Heart left ventricle (tissue), 16 donors: ENCODE data around the gene BDNF. TPM values are rescaled to one million over a fixed set of nuclear protein-coding genes. Genes with fewer than 3 reads are reported as not detected.

Source experiments
- ATAC-seq, 4 donors: fragments of 200-7000 bp; cut with Tn5 transposase; one replicate each; pipeline ENCODE4 v1.9.1; 2020 to 2022; ENCODE audit warnings: moderate library complexity in 4 of 4, mild to moderate bottlenecking in 3 of 4, moderate number of reproducible peaks in 1 of 4
- DNase-seq, 5 donors: peaks; one replicate each; pipeline ENCODE4 v3.0.0-alpha.2; 2020
- H3K27ac ChIP-seq, 12 donors: fragments of 200-600 bp; sonication (generic) in 4 of 12; one replicate each; pipeline versions ENCODE4 v1.5.0 to v1.8.0; 2016 to 2022; ENCODE audit warnings: mild to moderate bottlenecking in 2 of 12
- H3K27me3 ChIP-seq, 9 donors: fragments of 200-600 bp; sonication (generic) in 2 of 9; one replicate each; pipeline versions ENCODE4 v1.5.1 to v1.8.0; 2016 to 2022; ENCODE audit warnings: mild to moderate bottlenecking in 3 of 9
- H3K36me3 ChIP-seq, 9 donors: fragments of 200-600 bp; sonication (generic) in 2 of 9; one replicate each; pipeline versions ENCODE4 v1.5.0 to v1.8.0; 2018 to 2022; ENCODE audit warnings: mild to moderate bottlenecking in 2 of 9
- H3K4me1 ChIP-seq, 12 donors: fragments of 200-600 bp; sonication (generic) in 4 of 12; one replicate each; pipeline versions ENCODE4 v1.5.0 to v1.8.0; 2016 to 2022; ENCODE audit warnings: mild to moderate bottlenecking in 3 of 12
- H3K4me3 ChIP-seq, 12 donors: fragments of 200-600 bp; sonication (generic) in 4 of 12; one replicate each; pipeline versions ENCODE4 v1.5.0 to v1.8.0; 2017 to 2022; ENCODE audit warnings: mild to moderate bottlenecking in 9 of 12, moderate library complexity in 4 of 12
- H3K9me3 ChIP-seq, 12 donors: fragments of 200-600 bp; sonication (generic) in 4 of 12; one replicate each; pipeline versions ENCODE4 v1.5.0 to v1.8.0; 2016 to 2022; ENCODE audit warnings: mild to moderate bottlenecking in 1 of 12
- POLR2A ChIP-seq, 2 donors: fragments of 450-650 bp; IDR thresholded peaks; one replicate each; pipeline ENCODE4 v1.6.1; 2017; ENCODE audit warnings: antibody characterized with exemption in 2 of 2, mild to moderate bottlenecking in 2 of 2, moderate library complexity in 2 of 2
- WGBS, 4 donors: extraction: QIAGEN DNeasy Blood & Tissue Kit in 2 of 4; methylation state at CpG; one replicate each; pipeline versions ENCODE4 v1.1.5 to v1.1.7; 2013 to 2018; 5-methylcytosine and 5-hydroxymethylcytosine counted together
- intact Hi-C, 10 donors: fragments of 100-400 bp; cut with DNase I; formaldehyde crosslinking; loops; one replicate each; pipeline versions ENCODE4 v1.11.1 to v1.14.2; 2022
- polyA plus RNA-seq, 2 donors: library from polyadenylated mRNA; stranded (reverse); fragments of 200-250 nt; gene quantifications; one replicate each; pipeline ENCODE4 v1.2.3, GENCODE V29; 2013
- total RNA-seq, 9 donors: library from RNA; depleted of rRNA in 2 of 9; stranded (reverse); fragments of >200 nt in 2 of 9; fragmentation: NEBNext Ultra II Directional in 3 of 9; extraction: Animal tissue kit (Norgen Biotek cat#: 25700) in 3 of 9; gene quantifications; one replicate each; pipeline versions ENCODE4 v1.1.0 to v1.2.4, GENCODE V29; 2016 to 2023
- TF ChIP-seq, protein P1 (sequence below), 12 donors: fragments of 200-600 bp; sonication (generic) in 4 of 12; IDR thresholded peaks; one replicate each; pipeline versions ENCODE4 v1.5.0 to v1.8.0; 2018 to 2022; ENCODE audit warnings: antibody characterized with exemption in 12 of 12, mild to moderate bottlenecking in 5 of 12
- donor health status: ischemic (EF 13 %, LVEDD 7.1; RV severe dilation, severe dysfunction).
- donor health status: healthy with polysubstance abuse.
- donor health status: DM: no; HTN: yes; CAD: no.
- donor health status: DM: no; HTN: no; CAD: no.
- donor health status: ischemic (EF 25% LVEDD 6.9; RV normal size, moderate dysfunction).
- donor health status: ischemic (EF 25% LVEDD 5.7; RV mildly dilated, moderate dysfunction).
- donor health status: healthy.
- donor health status: DM: yes; HTN: yes; CAD: no.
- donor health status: ischemic (EF 35%, LVEDD 5.7; RV mildly dilated, moderate dysfunction).
- donor health status: nonischemic (EF 11% LVEDD 7.7; RV severe dilation, severe dysfunction).
- donor health status: DM: yes; HTN: yes; CAD: no.
- donor health status: PGD.
- donor health status: ischemic (EF 29% LVEDD 5.4; RV normal size, mild dysfunction).
- donor health status: nonischemic (EF 23%, LVEDD 6.1; RV moderate dilation, normal function).

Gene BDNF
- total and polyA plus RNA-seq, 11 donors: 0.93 to 8.5 (median 3.1) TPM

DNA sequence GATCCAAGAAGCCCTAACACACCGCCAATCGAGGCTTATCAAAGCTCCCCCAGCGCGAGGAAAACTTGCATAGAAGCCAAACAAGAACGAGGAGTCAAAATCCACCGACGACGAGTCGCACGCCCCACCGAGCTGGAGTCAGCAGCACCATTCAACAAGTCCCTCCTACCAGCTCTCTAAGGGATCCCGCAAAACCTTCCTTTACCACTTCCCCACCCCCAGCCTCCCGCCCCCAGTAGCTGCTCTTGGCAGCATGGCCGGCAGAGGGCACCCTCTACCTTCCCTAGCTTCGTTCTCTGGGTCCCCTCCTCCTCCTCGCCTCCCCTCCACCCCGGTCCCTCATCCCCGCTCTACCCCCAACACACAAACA lies 1.4 kb downstream of the BDNF start:
- peak; percentile 87 to 90 (median 89) for ATAC-seq
- Histone ChIP-seq H3K27ac (peak overlapping the region; percentile 31 to 77 (median 74)), H3K9me3 (no peaks in the 10 kb centered on the region), H3K27me3 (peaks cover 0 to 72% (median 15%) of the 10 kb centered on the region in 9 donors), H3K4me1 (peaks cover 0 to 35% (median 12%) of the 10 kb centered on the region in 12 donors), H3K4me3 (peak overlapping the region; percentile 43 to 73 (median 63)), H3K36me3 (no peaks in the 10 kb centered on the region)
- intact Hi-C loops: loop anchor here (2.0 to 10.0 kb wide), 14 partner anchors 164 to 1636 kb away; partner anchors contain the start of genes KIF18A (in 2 of the 10), METTL15 (in 2 of the 10) and LIN7C (in 1 of the 10)
- DNase-seq: peak; percentile 71 to 86 (median 82)
- TF ChIP-seq, protein P1, sequence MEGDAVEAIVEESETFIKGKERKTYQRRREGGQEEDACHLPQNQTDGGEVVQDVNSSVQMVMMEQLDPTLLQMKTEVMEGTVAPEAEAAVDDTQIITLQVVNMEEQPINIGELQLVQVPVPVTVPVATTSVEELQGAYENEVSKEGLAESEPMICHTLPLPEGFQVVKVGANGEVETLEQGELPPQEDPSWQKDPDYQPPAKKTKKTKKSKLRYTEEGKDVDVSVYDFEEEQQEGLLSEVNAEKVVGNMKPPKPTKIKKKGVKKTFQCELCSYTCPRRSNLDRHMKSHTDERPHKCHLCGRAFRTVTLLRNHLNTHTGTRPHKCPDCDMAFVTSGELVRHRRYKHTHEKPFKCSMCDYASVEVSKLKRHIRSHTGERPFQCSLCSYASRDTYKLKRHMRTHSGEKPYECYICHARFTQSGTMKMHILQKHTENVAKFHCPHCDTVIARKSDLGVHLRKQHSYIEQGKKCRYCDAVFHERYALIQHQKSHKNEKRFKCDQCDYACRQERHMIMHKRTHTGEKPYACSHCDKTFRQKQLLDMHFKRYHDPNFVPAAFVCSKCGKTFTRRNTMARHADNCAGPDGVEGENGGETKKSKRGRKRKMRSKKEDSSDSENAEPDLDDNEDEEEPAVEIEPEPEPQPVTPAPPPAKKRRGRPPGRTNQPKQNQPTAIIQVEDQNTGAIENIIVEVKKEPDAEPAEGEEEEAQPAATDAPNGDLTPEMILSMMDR (IDR thresholded peaks at IDR 0.05): peak; percentile 60 to 88 (median 74)
- TF ChIP-seq POLR2A (IDR thresholded peaks at IDR 0.05): no peak
- 0 to 2% (median 1%) methylated on average over 17 to 18 of the region's 18 CpGs for WGBS, 4 donors

DNA sequence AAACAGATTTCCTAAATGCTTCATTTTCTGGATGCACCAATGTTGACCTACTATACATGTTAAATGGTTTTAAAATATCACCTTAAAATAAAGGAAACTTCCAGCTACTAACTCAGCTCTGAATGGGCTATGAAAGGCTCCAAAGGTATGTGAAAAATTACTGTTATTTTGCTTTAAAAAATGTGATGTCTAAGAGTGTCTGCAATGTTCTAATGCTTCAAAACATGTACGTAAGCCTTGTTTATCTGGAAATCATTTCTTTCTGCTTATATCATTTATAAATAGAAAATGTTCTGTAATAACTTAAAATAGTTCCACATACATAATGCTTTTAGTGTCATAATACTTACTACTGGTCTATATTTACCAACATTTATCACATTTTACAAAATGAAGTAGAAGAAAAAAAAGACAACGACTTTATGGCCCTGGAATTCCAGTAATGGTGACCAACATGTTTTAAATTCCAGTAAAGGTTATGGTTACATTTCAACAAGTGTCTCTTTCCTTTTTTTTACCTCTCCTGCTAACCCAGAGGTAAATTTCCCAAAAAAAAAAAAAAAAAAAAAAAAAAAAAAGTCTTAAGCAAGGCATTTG lies 2.5 kb downstream of the BDNF start:
- intact Hi-C loops: loop anchor here (2.0 to 10.0 kb wide), 14 partner anchors 163 to 1637 kb away; partner anchors contain the start of genes KIF18A (in 2 of the 10), METTL15 (in 2 of the 10) and LIN7C (in 1 of the 10)
- H3K27ac ChIP-seq: peak overlapping the region in 9 of 12 donors; percentile 51 to 77 (median 75)
- peak in 1 of 4 donors; percentile 40 for ATAC-seq
- H3K4me1 ChIP-seq: peaks cover 0 to 35% (median 12%) of the 10 kb centered on the region in 12 donors
- no peak for DNase-seq
- no peaks in the 10 kb centered on the region for H3K9me3 ChIP-seq
- peaks cover 0 to 62% (median 15%) of the 10 kb centered on the region in 9 donors for H3K27me3 ChIP-seq
- H3K4me3 ChIP-seq: peak overlapping the region in 5 of 12 donors; percentile 5 to 73 (median 64)
- WGBS, 4 donors: 32 to 37% (median 35%) methylated on average over 2 of the region's 2 CpGs
- no peak for TF ChIP-seq POLR2A (IDR thresholded peaks at IDR 0.05)
- TF ChIP-seq, protein P1 (IDR thresholded peaks at IDR 0.05): no peak
- H3K36me3 ChIP-seq: no peaks in the 10 kb centered on the region

DNA sequence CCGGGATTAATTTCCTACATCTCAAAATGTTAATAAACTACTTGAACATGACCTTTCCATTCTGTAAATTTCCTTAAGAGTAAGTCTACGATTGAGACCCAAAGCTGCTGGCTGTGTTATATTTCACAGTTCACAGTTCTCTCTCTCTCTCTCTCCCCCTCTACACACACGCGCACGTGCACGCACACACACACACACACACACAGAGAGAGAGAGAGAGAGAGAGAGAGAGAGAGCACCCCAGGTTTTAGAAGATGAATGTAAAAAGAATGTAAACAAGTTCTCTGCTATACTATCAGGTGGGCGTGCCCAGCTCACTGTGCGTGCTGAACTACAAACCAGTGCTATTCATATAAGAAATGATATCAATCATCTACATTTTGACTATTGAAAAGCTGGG lies 3.3 kb downstream of the BDNF start:
- peak overlapping the region in 7 of 12 donors; percentile 8 to 76 (median 70) for H3K27ac ChIP-seq
- H3K27me3 ChIP-seq: peaks cover 0 to 54% (median 15%) of the 10 kb centered on the region in 9 donors
- WGBS, 4 donors: 55 to 67% (median 59%) methylated on average over 8 of the region's 8 CpGs

More for the DNA sequence above, 3.3 kb downstream of the BDNF start:
- Histone ChIP-seq H3K4me3 (no peak overlapping the region), H3K9me3 (no peaks in the 10 kb centered on the region), H3K36me3 (no peaks in the 10 kb centered on the region), H3K4me1 (peaks cover 0 to 35% (median 11%) of the 10 kb centered on the region in 12 donors)
- intact Hi-C loops: loop anchor here in 9 of 10 donors (5.0 to 10.0 kb wide), 11 partner anchors 162 to 1638 kb away; partner anchors contain the start of genes KIF18A (in 2 of the 9), METTL15 (in 2 of the 9) and LIN7C (in 1 of the 9)
- no peak for ATAC-seq
- no peak for DNase-seq
- no peak for TF ChIP-seq POLR2A (IDR thresholded peaks at IDR 0.05)
- TF ChIP-seq, protein P1 (IDR thresholded peaks at IDR 0.05): no peak
